Ureter (tissue), 1 donor: ENCODE results near the gene RARRES1. TPM values are rescaled to one million over a fixed set of nuclear protein-coding genes. Genes with fewer than 3 reads are reported as not detected.

ENCODE experiments used
- total RNA-seq: library from RNA; stranded (reverse); gene quantifications from one replicate; pipeline ENCODE4 v1.2.4, GENCODE V29; 2023
- donor health status: DM: yes; HTN: yes; CAD: no.

The RARRES1 gene
- total RNA-seq, 1 donor from 2014 or later, result 48.5 TPM

Other genes starting within 250 kb of the RARRES1 start
- 11.1 TPM for gene MLF1, start 161.3 kb downstream of the RARRES1 start, total RNA-seq
- gene GFM1, start 87.9 kb downstream of the RARRES1 start, total RNA-seq, result 62.7 TPM
- gene LXN, start 59.8 kb downstream of the RARRES1 start, total RNA-seq, result 18.2 TPM
- 67.6 TPM for gene MFSD1, start 69.6 kb upstream of the RARRES1 start, total RNA-seq